ENCODE data around the gene IGFALS.

DNA sequence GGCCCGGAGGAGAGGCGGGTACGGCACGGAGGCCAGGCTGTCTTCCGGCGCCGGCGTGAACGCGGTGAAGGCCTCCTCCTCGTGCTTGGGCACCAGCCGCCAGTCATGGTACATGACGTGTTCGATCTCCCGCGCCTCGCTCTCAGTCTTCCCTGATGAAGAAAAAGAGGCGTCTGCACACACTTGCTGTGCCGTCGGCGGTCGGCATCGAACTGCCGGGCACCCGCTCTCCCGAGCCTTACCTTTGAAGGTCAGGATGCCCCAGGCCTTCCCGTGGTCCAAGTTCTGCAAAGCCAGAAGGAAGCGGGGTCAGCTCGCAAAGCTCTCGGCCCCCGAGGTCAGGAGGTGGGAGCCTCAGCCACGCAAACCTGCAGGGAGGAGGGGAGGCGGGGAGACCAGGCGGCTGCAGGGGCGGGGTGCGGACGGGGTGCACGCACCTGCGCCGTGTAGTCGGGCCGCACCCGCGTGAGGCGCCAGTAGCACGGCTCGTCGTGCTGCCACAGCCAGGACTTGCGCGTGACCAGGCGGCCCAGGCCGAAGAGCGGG, 21.1 kb downstream of the IGFALS start, which contains the start of gene EME2:
- TF ChIP-seq GATA2 (IDR thresholded peaks at IDR 0.05; ENCODE audit: low read depth, low read length) (no peak), GATA3 (IDR thresholded peaks at IDR 0.05; ENCODE audit: low read depth, low read length) (no peak)
